SU-DHL-6 (cell line): Measurements from ENCODE around the gene CPSF6.

Experiments
- EZH2phosphoT487 ChIP-seq: fragments of 200-600 bp; sonication (generic), shearing (Covaris generic); conservative IDR thresholded peaks from 2 replicates; pipeline ENCODE4 v1.6.1; 2018; ENCODE audit warnings: mild to moderate bottlenecking, antibody characterized with exemption, low read length, moderate library complexity, mixed read lengths
- TF ChIP-seq, protein P1 (sequence below): fragments of 200-600 bp; sonication (generic); IDR thresholded peaks from one replicate; pipeline ENCODE4 v1.5.1; 2017; ENCODE audit warnings: antibody characterized with exemption, mild to moderate bottlenecking, low read length, moderate library complexity; ENCODE audit not compliant: insufficient read depth, poor library complexity, severe bottlenecking

DNA sequence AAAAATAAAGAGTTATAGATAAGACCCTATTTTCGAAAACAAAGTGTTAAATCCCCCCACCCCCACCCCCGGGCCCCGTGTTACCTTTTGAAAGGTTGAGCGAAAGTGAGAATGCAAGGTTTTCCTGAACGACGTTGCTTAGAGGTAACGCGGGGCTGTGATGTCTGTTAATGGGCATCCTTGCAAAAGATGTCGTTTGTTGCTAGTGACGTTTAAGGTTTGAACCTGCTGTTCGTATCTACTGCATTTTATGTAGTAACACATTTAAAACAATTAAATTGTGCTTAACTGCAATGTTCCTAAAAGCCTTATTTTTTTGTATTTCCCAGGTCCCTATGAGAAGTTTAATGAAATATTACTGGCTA is 1.2 kb downstream of the CPSF6 start:
- TF ChIP-seq, protein P1, sequence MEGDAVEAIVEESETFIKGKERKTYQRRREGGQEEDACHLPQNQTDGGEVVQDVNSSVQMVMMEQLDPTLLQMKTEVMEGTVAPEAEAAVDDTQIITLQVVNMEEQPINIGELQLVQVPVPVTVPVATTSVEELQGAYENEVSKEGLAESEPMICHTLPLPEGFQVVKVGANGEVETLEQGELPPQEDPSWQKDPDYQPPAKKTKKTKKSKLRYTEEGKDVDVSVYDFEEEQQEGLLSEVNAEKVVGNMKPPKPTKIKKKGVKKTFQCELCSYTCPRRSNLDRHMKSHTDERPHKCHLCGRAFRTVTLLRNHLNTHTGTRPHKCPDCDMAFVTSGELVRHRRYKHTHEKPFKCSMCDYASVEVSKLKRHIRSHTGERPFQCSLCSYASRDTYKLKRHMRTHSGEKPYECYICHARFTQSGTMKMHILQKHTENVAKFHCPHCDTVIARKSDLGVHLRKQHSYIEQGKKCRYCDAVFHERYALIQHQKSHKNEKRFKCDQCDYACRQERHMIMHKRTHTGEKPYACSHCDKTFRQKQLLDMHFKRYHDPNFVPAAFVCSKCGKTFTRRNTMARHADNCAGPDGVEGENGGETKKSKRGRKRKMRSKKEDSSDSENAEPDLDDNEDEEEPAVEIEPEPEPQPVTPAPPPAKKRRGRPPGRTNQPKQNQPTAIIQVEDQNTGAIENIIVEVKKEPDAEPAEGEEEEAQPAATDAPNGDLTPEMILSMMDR: no peak
- no peak for TF ChIP-seq EZH2phosphoT487
